SK-N-SH treated with all-trans-retinoic acid at 6 μM for 48 hours (cell line): ENCODE data around the gene DDX1.
"Not testable (repeated sequence)": the region's sequence is repeated elsewhere in the genome, so short reads cannot be mapped to it uniquely, and the experiment has no call there.

Experiments
- ATAC-seq: fragments of 200-7000 bp; cut with Tn5 transposase; 3 replicates; pipeline ENCODE4 v1.9.1; 2020; ENCODE audit warnings: mild to moderate bottlenecking, moderate library complexity
- ARNTL ChIP-seq: fragments of 450-650 bp; formaldehyde crosslinking; IDR thresholded peaks from 2 replicates; pipeline ENCODE4 v1.5.0; 2020; ENCODE audit warnings: low read depth, mild to moderate bottlenecking, moderate library complexity, borderline replicate concordance
- BACH2 ChIP-seq: fragments of 250-450 bp; sonication (Bioruptor Pico); IDR thresholded peaks from 2 replicates; pipeline ENCODE4 v1.9.0; 2021; ENCODE audit warnings: mild to moderate bottlenecking, borderline replicate concordance
- CSRNP3 ChIP-seq: fragments of 250-450 bp; sonication (Bioruptor Pico); IDR thresholded peaks from 2 replicates; pipeline ENCODE4 v1.5.1; 2021; ENCODE audit warnings: mild to moderate bottlenecking, moderate library complexity
- ESRRG ChIP-seq: fragments of 250-450 bp; sonication (Bioruptor Pico); IDR thresholded peaks from 2 replicates; pipeline ENCODE4 v1.6.1; 2021; ENCODE audit warnings: mild to moderate bottlenecking
- GLIS3 ChIP-seq: fragments of 250-450 bp; sonication (Bioruptor Pico); IDR thresholded peaks from 2 replicates; pipeline ENCODE4 v1.5.0; 2020; ENCODE audit warnings: mild to moderate bottlenecking, moderate library complexity
- ISL1 ChIP-seq: fragments of 250-450 bp; sonication (Bioruptor Pico); IDR thresholded peaks from 2 replicates; pipeline ENCODE4 v2.1.2; 2022; ENCODE audit warnings: mild to moderate bottlenecking, moderate library complexity
- OSR1 ChIP-seq: fragments of 250-450 bp; sonication (Bioruptor Pico); IDR thresholded peaks from 2 replicates; pipeline ENCODE4 v1.8.0; 2022; ENCODE audit warnings: moderate library complexity, mild to moderate bottlenecking, inconsistent platforms
- PPARA ChIP-seq: fragments of 250-450 bp; sonication (Bioruptor Pico); IDR thresholded peaks from 2 replicates; pipeline ENCODE4 v1.5.0; 2020; ENCODE audit warnings: mild to moderate bottlenecking, borderline replicate concordance
- RARB ChIP-seq: fragments of 250-450 bp; sonication (Bioruptor Pico); IDR thresholded peaks from 2 replicates; pipeline ENCODE4 v1.8.0; 2021; ENCODE audit warnings: mild to moderate bottlenecking, moderate library complexity
- SNAI2 ChIP-seq: fragments of 250-450 bp; sonication (Bioruptor Pico); IDR thresholded peaks from 2 replicates; pipeline ENCODE4 v1.5.0; 2020; ENCODE audit warnings: mild to moderate bottlenecking, moderate library complexity
- TCF4 ChIP-seq: fragments of 250-450 bp; sonication (Bioruptor Pico); IDR thresholded peaks from 2 replicates; pipeline ENCODE4 v1.8.0; 2021; ENCODE audit warnings: mild to moderate bottlenecking, moderate library complexity, borderline replicate concordance
- TOX ChIP-seq: fragments of 250-450 bp; sonication (Bioruptor Pico); IDR thresholded peaks from 2 replicates; pipeline ENCODE4 v1.8.0; 2021; ENCODE audit warnings: mild to moderate bottlenecking, moderate library complexity, borderline replicate concordance
- ZC3H10 ChIP-seq: fragments of 250-450 bp; sonication (Bioruptor Pico); IDR thresholded peaks from 2 replicates; pipeline ENCODE4 v1.5.1; 2021; ENCODE audit warnings: mild to moderate bottlenecking, moderate library complexity
- ZFP3 ChIP-seq: fragments of 250-450 bp; sonication (Bioruptor Pico); IDR thresholded peaks from 2 replicates; pipeline ENCODE4 v1.5.0; 2020; ENCODE audit warnings: mild to moderate bottlenecking, moderate library complexity
- ZFP30 ChIP-seq: fragments of 450-650 bp; formaldehyde crosslinking; IDR thresholded peaks from 2 replicates; pipeline ENCODE4 v1.5.0; 2022; ENCODE audit warnings: mild to moderate bottlenecking, moderate library complexity
- ZNF565 ChIP-seq: fragments of 450-650 bp; formaldehyde crosslinking; conservative IDR thresholded peaks from 2 replicates; pipeline ENCODE4 v1.5.0; 2020; ENCODE audit warnings: low read depth, mild to moderate bottlenecking, moderate library complexity
- ZNF70 ChIP-seq: fragments of 450-650 bp; formaldehyde crosslinking; IDR thresholded peaks from 2 replicates; pipeline ENCODE4 v1.5.0; 2020; ENCODE audit warnings: mild to moderate bottlenecking, moderate library complexity
- ZNF8 ChIP-seq: fragments of 450-650 bp; formaldehyde crosslinking; IDR thresholded peaks from 2 replicates; pipeline ENCODE4 v1.5.0; 2020; ENCODE audit warnings: mild to moderate bottlenecking, moderate library complexity
- TF ChIP-seq, protein P1 (sequence below): fragments of 250-450 bp; sonication (Bioruptor Pico); IDR thresholded peaks from 2 replicates; pipeline ENCODE4 v1.5.0; 2020; ENCODE audit warnings: mild to moderate bottlenecking, moderate library complexity

DDX1 gene

DNA sequence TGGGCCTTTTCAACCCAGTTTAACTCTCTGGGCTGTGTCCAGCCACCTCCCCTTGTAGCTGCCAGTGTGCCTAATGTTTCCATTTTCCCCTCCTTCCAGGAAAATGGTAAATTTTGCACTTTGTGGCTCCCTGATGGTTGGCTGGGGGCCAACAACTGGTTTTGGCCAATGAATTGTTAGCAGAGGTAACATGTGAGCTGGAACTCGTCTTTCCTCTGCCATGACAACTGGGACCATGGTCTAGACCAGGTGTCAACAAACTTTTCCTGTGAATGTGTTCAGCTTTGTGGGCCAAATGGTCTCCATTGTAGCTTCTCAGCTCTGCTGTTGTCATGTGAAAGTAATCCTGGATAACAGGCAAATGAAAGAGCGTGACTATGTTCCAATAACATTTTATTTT is 87.2 kb downstream of the DDX1 start:
- no peak for ATAC-seq
- no peak for TF ChIP-seq BACH2 (CRISPR knock-in tag)

DNA sequence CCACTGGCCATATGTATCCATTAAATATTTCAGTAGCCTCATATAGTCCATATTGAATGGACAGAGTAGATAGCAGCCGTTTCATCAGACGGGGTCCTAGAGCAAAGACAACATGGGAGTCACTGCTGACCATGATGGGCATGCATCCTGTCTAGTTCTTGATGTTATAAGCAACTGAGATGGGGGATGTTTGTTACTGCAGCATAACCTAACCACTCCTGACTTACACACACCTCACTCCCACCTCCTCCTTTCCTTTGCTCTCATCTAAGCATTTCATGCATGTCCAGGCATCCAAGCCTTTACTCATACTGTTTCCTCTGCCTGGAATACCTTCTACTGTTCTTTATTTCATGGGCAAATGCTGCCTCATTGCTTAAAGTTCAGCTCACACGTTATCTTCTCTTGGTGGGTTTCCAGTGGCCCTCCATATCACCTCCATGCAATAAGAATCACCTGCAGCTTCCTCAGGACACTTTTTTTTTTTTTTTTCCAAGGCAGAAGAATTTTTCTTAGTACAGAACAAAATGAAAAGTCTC is 87.8 kb downstream of the DDX1 start:
- TF ChIP-seq ZNF565 (CRISPR knock-in tag) = no peak
- TF ChIP-seq SNAI2 (CRISPR knock-in tag) = no peak
- no peak for TF ChIP-seq RARB (CRISPR knock-in tag)
- no peak for TF ChIP-seq TOX (CRISPR knock-in tag)
- no peak for TF ChIP-seq OSR1 (CRISPR knock-in tag)
- no peak for TF ChIP-seq TCF4 (CRISPR knock-in tag)
- no peak for TF ChIP-seq ARNTL (CRISPR knock-in tag)
- no peak for TF ChIP-seq ZNF70 (CRISPR knock-in tag)
- TF ChIP-seq, protein P1, sequence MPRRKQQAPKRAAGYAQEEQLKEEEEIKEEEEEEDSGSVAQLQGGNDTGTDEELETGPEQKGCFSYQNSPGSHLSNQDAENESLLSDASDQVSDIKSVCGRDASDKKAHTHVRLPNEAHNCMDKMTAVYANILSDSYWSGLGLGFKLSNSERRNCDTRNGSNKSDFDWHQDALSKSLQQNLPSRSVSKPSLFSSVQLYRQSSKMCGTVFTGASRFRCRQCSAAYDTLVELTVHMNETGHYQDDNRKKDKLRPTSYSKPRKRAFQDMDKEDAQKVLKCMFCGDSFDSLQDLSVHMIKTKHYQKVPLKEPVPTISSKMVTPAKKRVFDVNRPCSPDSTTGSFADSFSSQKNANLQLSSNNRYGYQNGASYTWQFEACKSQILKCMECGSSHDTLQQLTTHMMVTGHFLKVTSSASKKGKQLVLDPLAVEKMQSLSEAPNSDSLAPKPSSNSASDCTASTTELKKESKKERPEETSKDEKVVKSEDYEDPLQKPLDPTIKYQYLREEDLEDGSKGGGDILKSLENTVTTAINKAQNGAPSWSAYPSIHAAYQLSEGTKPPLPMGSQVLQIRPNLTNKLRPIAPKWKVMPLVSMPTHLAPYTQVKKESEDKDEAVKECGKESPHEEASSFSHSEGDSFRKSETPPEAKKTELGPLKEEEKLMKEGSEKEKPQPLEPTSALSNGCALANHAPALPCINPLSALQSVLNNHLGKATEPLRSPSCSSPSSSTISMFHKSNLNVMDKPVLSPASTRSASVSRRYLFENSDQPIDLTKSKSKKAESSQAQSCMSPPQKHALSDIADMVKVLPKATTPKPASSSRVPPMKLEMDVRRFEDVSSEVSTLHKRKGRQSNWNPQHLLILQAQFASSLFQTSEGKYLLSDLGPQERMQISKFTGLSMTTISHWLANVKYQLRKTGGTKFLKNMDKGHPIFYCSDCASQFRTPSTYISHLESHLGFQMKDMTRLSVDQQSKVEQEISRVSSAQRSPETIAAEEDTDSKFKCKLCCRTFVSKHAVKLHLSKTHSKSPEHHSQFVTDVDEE (CRISPR knock-in tag) = no peak
- TF ChIP-seq ZFP30 (CRISPR knock-in tag) = no peak
- no peak for TF ChIP-seq ZC3H10 (CRISPR knock-in tag)
- no peak for TF ChIP-seq PPARA (CRISPR knock-in tag)
- no peak for TF ChIP-seq BACH2 (CRISPR knock-in tag)
- no peak for TF ChIP-seq ZNF8 (CRISPR knock-in tag)
- TF ChIP-seq ESRRG (CRISPR knock-in tag) = no peak
- TF ChIP-seq ZFP3 (CRISPR knock-in tag) = no peak
- TF ChIP-seq ISL1 (CRISPR knock-in tag) = no peak
- TF ChIP-seq CSRNP3 = no peak
- TF ChIP-seq GLIS3 (CRISPR knock-in tag) = no peak
- no peak for ATAC-seq

- ATAC-seq = not testable (repeated sequence)
These were observed 88.5 kb downstream of the DDX1 start for GRCh38 chr2:15680132-15680531.
